RWPE2 (cell line): ENCODE measurements around the gene F2.
"Not testable (repeated sequence)": the region's sequence is repeated elsewhere in the genome, so short reads cannot be mapped to it uniquely, and the experiment has no call there.

ENCODE experiments used
- ATAC-seq: fragments of 200-7000 bp; cut with Tn5 transposase; 3 replicates; pipeline ENCODE4 v1.9.1; 2021; ENCODE audit warnings: low read depth
- DNase-seq: peaks from one replicate; pipeline ENCODE4 v3.0.0-alpha.2; 2020; ENCODE audit warnings: low spot score
- H3K27ac ChIP-seq: fragments of 450-650 bp; 2 replicates; pipeline ENCODE4 v1.5.1; 2017; ENCODE audit warnings: mild to moderate bottlenecking; ENCODE audit not compliant: poor library complexity, severe bottlenecking
- H3K27me3 ChIP-seq: fragments of 250-450 bp; sonication (Bioruptor Pico); 2 replicates; pipeline ENCODE4 v1.5.1; 2021; ENCODE audit warnings: mild to moderate bottlenecking, moderate library complexity; ENCODE audit not compliant: insufficient read depth, poor library complexity, severe bottlenecking
- H3K36me3 ChIP-seq: fragments of 250-450 bp; sonication (Bioruptor Pico); 2 replicates; pipeline ENCODE4 v1.5.1; 2020; ENCODE audit warnings: low read depth, mild to moderate bottlenecking, moderate library complexity
- H3K4me1 ChIP-seq: fragments of 250-450 bp; sonication (Bioruptor Pico); 2 replicates; pipeline ENCODE4 v1.5.1; 2021; ENCODE audit warnings: mild to moderate bottlenecking, moderate library complexity; ENCODE audit not compliant: insufficient read depth, poor library complexity, severe bottlenecking
- H3K4me3 ChIP-seq: fragments of 250-450 bp; sonication (Bioruptor Pico); 2 replicates; pipeline ENCODE4 v1.5.1; 2021; ENCODE audit warnings: mild to moderate bottlenecking, moderate library complexity; ENCODE audit not compliant: severe bottlenecking
- H3K9me3 ChIP-seq: fragments of 250-450 bp; sonication (Bioruptor Pico); 2 replicates; pipeline ENCODE4 v1.5.1; 2021; ENCODE audit warnings: mild to moderate bottlenecking, moderate library complexity; ENCODE audit not compliant: severe bottlenecking
- CTCF ChIP-seq: fragments of 450-650 bp; IDR thresholded peaks from one replicate; pipeline ENCODE4 v1.5.1; 2017; ENCODE audit warnings: mild to moderate bottlenecking, moderate library complexity; ENCODE audit not compliant: poor library complexity, severe bottlenecking

The F2 gene

GRCh38 chr11:46719048-46719542 lies at the start of gene F2:
TSS of gene F2 (plus strand) at chr11:46719213. CDS start at chr11:46719236, 23 bp downstream.
- H3K27ac ChIP-seq = no peak within 1 kb of the TSS
- no peak for ATAC-seq
- no peak for TF ChIP-seq CTCF
- no peak for DNase-seq
- no peaks in the 10 kb centered on the region for H3K36me3 ChIP-seq
- H3K4me3 ChIP-seq = no peak within 1 kb of the TSS
- H3K4me1 ChIP-seq = peaks cover 14% of the 10 kb centered on the region
- no peaks in the 10 kb centered on the region for H3K9me3 ChIP-seq
- H3K27me3 ChIP-seq = no peaks in the 10 kb centered on the region

GRCh38 chr11:46669711-46670139 lies 49.3 kb upstream of the F2 start:
- no peaks in the 10 kb centered on the region for H3K9me3 ChIP-seq
- H3K4me3 ChIP-seq = no peak overlapping the region
- ATAC-seq (peak; percentile 30; the same call in 1 of the 3 replicates), DNase-seq (no peak)
- H3K4me1 ChIP-seq = no peaks in the 10 kb centered on the region
- H3K27me3 ChIP-seq = no peaks in the 10 kb centered on the region
- H3K27ac ChIP-seq = no peak overlapping the region
- peak; percentile 42 for TF ChIP-seq CTCF
- H3K36me3 ChIP-seq = peaks cover 54% of the 10 kb centered on the region

GRCh38 chr11:46670521-46670920 lies 48.5 kb upstream of the F2 start:
- not testable (repeated sequence) for H3K27me3 ChIP-seq, DNase-seq, H3K4me1 ChIP-seq, ATAC-seq, H3K4me3 ChIP-seq, H3K9me3 ChIP-seq, H3K27ac ChIP-seq
- H3K36me3 ChIP-seq = peaks cover 51% of the 10 kb centered on the region

GRCh38 chr11:46671958-46672315 lies 47.1 kb upstream of the F2 start:
- no peaks in the 10 kb centered on the region for H3K9me3 ChIP-seq
- ATAC-seq (no peak), DNase-seq (no peak)
- no peak overlapping the region for H3K27ac ChIP-seq
- no peak for TF ChIP-seq CTCF
- H3K4me3 ChIP-seq = no peak overlapping the region
- H3K27me3 ChIP-seq = no peaks in the 10 kb centered on the region
- peaks cover 39% of the 10 kb centered on the region for H3K36me3 ChIP-seq
- peaks cover 10% of the 10 kb centered on the region for H3K4me1 ChIP-seq

- no peak for TF ChIP-seq CTCF
- Histone ChIP-seq H3K9me3 (no peaks in the 10 kb centered on the region), H3K4me3 (no peak overlapping the region), H3K36me3 (peaks cover 36% of the 10 kb centered on the region), H3K27me3 (no peaks in the 10 kb centered on the region), H3K4me1 (peaks cover 10% of the 10 kb centered on the region), H3K27ac (no peak overlapping the region)
- no peak for DNase-seq
- no peak for ATAC-seq
These were observed 46.6 kb upstream of the F2 start for GRCh38 chr11:46672381-46672839.
